A549 (cell line): ENCODE measurements around the gene SELENOK. TPM values are rescaled to one million over a fixed set of nuclear protein-coding genes. Genes with fewer than 3 reads are reported as not detected.

ENCODE experiments used
- ATAC-seq, 2 experiments: fragments of 200-7000 bp in 1 of 2; fragments of >200 bp in 1 of 2; cut with Nextera tagmentation in 1 of 2; cut with Tn5 transposase in 1 of 2; 3 replicates each; pipeline versions ENCODE4 v1.8.0 to v1.9.1; 2018 to 2020; ENCODE audit warnings: mild to moderate bottlenecking in 1 of 2, moderate library complexity in 1 of 2
- CTCF ChIA-PET: fragments of 300-600 bp; sonication (Branson Sonifier 250); formaldehyde crosslinking; extraction: SDS; loops from one replicate; lab custom pipeline; 2021; ENCODE audit warnings: antibody characterized with exemption, inconsistent platforms; lab: Yijun Ruan, JAX
- POLR2A ChIA-PET: fragments of 350-600 bp; formaldehyde crosslinking; extraction: SDS; loops from one replicate; lab custom pipeline; 2021; ENCODE audit warnings: antibody characterized with exemption, inconsistent platforms; lab: Yijun Ruan, JAX
- DNase-seq, 2 experiments: peaks; one replicate each; pipeline versions ENCODE4 v3.0.0 to v3.0.0-alpha.2; 2011 to 2016; ENCODE audit warnings: low read depth in 1 of 2, low spot score in 1 of 2
- FAIRE-seq: peaks from 2 replicates; lab custom pipeline; 2011; peaks lifted over from hg19 to GRCh38; lab: Jason Lieb, UNC
- H3K27ac ChIP-seq, 2 experiments: fragments of >200 bp; sonication (Bioruptor Twin); formaldehyde crosslinking; 3 replicates each; pipeline ENCODE4 v1.5.1; 2016 to 2017
- H3K4me1 ChIP-seq: fragments of >200 bp; sonication (Bioruptor Twin); formaldehyde crosslinking; 3 replicates; pipeline ENCODE4 v1.6.1; 2016
- H3K4me2 ChIP-seq: fragments of >200 bp; sonication (Bioruptor Twin); formaldehyde crosslinking; 3 replicates; pipeline ENCODE4 v1.6.1; 2016
- H3K4me3 ChIP-seq: fragments of >200 bp; sonication (Bioruptor Twin); formaldehyde crosslinking; 3 replicates; pipeline ENCODE4 v1.5.1; 2016
- H3K9me3 ChIP-seq: fragments of >200 bp; sonication (Bioruptor Twin); formaldehyde crosslinking; 3 replicates; pipeline ENCODE4 v1.6.1; 2016
- EHF ChIP-seq: fragments of 250-450 bp; sonication (Bioruptor Pico); IDR thresholded peaks from 2 replicates; pipeline ENCODE4 v1.5.0; 2020; ENCODE audit warnings: mild to moderate bottlenecking
- ELK1 ChIP-seq: fragments of 150-350 bp; IDR thresholded peaks from 2 replicates; pipeline ENCODE4 v1.6.1; 2014; ENCODE audit warnings: low read depth, mild to moderate bottlenecking, low read length
- ESRRA ChIP-seq: fragments of 150-350 bp; IDR thresholded peaks from 2 replicates; pipeline ENCODE4 v1.6.1; 2014; ENCODE audit warnings: mild to moderate bottlenecking, low read length, borderline replicate concordance
- FOSB ChIP-seq: fragments of 250-450 bp; sonication (Bioruptor Pico); IDR thresholded peaks from 2 replicates; pipeline ENCODE4 v1.5.0; 2020; ENCODE audit warnings: mild to moderate bottlenecking, moderate library complexity
- FOSL2 ChIP-seq, 2 experiments: fragments of 450-650 bp in 1 of 2; fragments of >200 bp in 1 of 2; sonication (Bioruptor Twin) in 1 of 2; formaldehyde crosslinking; IDR thresholded peaks; 2 replicates each; pipeline versions ENCODE4 v1.5.0 to v1.6.1; 2016 to 2020; ENCODE audit warnings: mild to moderate bottlenecking in 1 of 2, moderate library complexity in 1 of 2
- FOXS1 ChIP-seq: fragments of 250-450 bp; sonication (Bioruptor Pico); IDR thresholded peaks from 2 replicates; pipeline ENCODE4 v1.5.0; 2020; ENCODE audit warnings: mild to moderate bottlenecking, moderate library complexity
- HOXA7 ChIP-seq: fragments of 250-450 bp; sonication (Bioruptor Pico); IDR thresholded peaks from 2 replicates; pipeline ENCODE4 v1.5.0; 2020; ENCODE audit warnings: mild to moderate bottlenecking, moderate library complexity
- HOXB13 ChIP-seq: fragments of 250-450 bp; sonication (Bioruptor Pico); IDR thresholded peaks from 2 replicates; pipeline ENCODE4 v1.5.0; 2020; ENCODE audit warnings: low read depth, mild to moderate bottlenecking, moderate library complexity
- KDM5A ChIP-seq: fragments of 200-600 bp; sonication (generic); IDR thresholded peaks from 2 replicates; pipeline ENCODE4 v1.6.1; 2016; ENCODE audit warnings: antibody characterized with exemption, mild to moderate bottlenecking
- MAZ ChIP-seq: fragments of 150-350 bp; IDR thresholded peaks from 2 replicates; pipeline ENCODE4 v1.6.1; 2014; ENCODE audit warnings: antibody characterized with exemption, low read depth, low read length, borderline replicate concordance
- MYC ChIP-seq: IDR thresholded peaks from 2 replicates; pipeline ENCODE4 v1.6.1; 2012; ENCODE audit warnings: mild to moderate bottlenecking, inconsistent platforms, low read length, improper control_type of control experiment, borderline replicate concordance
- NR3C1 ChIP-seq: fragments of >200 bp; sonication (Bioruptor Twin); formaldehyde crosslinking; IDR thresholded peaks from 3 replicates; pipeline ENCODE4 v1.6.1; 2017
- RAD21 ChIP-seq, 2 experiments: fragments of >200 bp in 1 of 2; sonication (Bioruptor Twin) in 1 of 2; formaldehyde crosslinking in 1 of 2; IDR thresholded peaks in 1 of 2; conservative IDR thresholded peaks in 1 of 2; 2 replicates in 1 of 2; 3 replicates in 1 of 2; pipeline ENCODE4 v1.6.1; 2012 to 2018; ENCODE audit warnings: inconsistent platforms in 1 of 2
- TFCP2L1 ChIP-seq: fragments of 250-450 bp; sonication (Bioruptor Pico); IDR thresholded peaks from 2 replicates; pipeline ENCODE4 v1.5.0; 2021; ENCODE audit warnings: mild to moderate bottlenecking
- USF2 ChIP-seq: fragments of 450-650 bp; IDR thresholded peaks from 2 replicates; pipeline ENCODE4 v1.6.1; 2014; ENCODE audit warnings: antibody characterized with exemption
- ZFP36 ChIP-seq: fragments of 450-650 bp; IDR thresholded peaks from 2 replicates; pipeline ENCODE4 v1.6.1; 2014; ENCODE audit warnings: borderline replicate concordance; ENCODE audit not compliant: partially characterized antibody
- WGBS: methylation state at CpG from one replicate; pipeline ENCODE4 v1.1.6; 2017; ENCODE audit errors: missing lambda C conversion rate; 5-methylcytosine and 5-hydroxymethylcytosine counted together
- polyA plus RNA-seq, 4 experiments: library from polyadenylated mRNA; depleted of rRNA in 3 of 4; stranded (reverse); fragments of >200 nt; fragmentation: RNase III in 1 of 4; extraction: RNeasy Plus Mini Kit Qiagen cat#74134 plus additional on column Dnase treatment in 1 of 4; gene quantifications; 2 replicates in 3 of 4; 3 replicates in 1 of 4; pipeline ENCODE4 v1.2.3, GENCODE V29; 2011 to 2017
- TF ChIP-seq, protein P1 (sequence below): fragments of 200-600 bp; sonication (generic); IDR thresholded peaks from 2 replicates; pipeline ENCODE4 v1.6.1; 2016; ENCODE audit warnings: antibody characterized with exemption, mild to moderate bottlenecking, moderate library complexity
- TF ChIP-seq, protein P2 (sequence below): fragments of >200 bp; sonication (Bioruptor Twin); formaldehyde crosslinking; IDR thresholded peaks from 3 replicates; pipeline ENCODE4 v1.6.1; 2016

Gene SELENOK
- polyA plus RNA-seq, 2 of the 4 experiments (the other 2 are of a cell fraction) = 44.3 to 54.3 TPM

DNA sequence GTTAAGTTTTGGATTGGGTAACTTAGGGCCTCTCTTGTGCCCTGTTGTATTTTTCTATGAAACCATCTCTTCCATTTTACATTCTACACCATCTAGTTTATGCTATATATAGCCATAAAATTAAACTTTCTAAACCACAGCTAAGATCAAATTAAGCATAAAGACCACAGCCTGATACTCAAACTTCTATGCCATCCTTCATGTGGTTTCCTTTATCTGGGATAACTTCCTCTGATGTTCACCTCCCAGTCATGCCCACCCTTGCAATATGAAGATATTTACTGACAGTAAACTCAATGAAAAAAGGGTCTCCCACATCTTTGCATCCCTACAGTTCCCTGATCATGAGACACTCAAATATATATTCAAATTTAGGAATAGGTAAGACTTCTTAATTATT lies 4.2 kb downstream of the SELENOK start (continued):
- TF ChIP-seq, protein P1, sequence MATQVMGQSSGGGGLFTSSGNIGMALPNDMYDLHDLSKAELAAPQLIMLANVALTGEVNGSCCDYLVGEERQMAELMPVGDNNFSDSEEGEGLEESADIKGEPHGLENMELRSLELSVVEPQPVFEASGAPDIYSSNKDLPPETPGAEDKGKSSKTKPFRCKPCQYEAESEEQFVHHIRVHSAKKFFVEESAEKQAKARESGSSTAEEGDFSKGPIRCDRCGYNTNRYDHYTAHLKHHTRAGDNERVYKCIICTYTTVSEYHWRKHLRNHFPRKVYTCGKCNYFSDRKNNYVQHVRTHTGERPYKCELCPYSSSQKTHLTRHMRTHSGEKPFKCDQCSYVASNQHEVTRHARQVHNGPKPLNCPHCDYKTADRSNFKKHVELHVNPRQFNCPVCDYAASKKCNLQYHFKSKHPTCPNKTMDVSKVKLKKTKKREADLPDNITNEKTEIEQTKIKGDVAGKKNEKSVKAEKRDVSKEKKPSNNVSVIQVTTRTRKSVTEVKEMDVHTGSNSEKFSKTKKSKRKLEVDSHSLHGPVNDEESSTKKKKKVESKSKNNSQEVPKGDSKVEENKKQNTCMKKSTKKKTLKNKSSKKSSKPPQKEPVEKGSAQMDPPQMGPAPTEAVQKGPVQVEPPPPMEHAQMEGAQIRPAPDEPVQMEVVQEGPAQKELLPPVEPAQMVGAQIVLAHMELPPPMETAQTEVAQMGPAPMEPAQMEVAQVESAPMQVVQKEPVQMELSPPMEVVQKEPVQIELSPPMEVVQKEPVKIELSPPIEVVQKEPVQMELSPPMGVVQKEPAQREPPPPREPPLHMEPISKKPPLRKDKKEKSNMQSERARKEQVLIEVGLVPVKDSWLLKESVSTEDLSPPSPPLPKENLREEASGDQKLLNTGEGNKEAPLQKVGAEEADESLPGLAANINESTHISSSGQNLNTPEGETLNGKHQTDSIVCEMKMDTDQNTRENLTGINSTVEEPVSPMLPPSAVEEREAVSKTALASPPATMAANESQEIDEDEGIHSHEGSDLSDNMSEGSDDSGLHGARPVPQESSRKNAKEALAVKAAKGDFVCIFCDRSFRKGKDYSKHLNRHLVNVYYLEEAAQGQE = no peak
- no peak for TF ChIP-seq ZFP36
- no peak for TF ChIP-seq USF2
- TF ChIP-seq, all 56 proteins: peak for 0

DNA sequence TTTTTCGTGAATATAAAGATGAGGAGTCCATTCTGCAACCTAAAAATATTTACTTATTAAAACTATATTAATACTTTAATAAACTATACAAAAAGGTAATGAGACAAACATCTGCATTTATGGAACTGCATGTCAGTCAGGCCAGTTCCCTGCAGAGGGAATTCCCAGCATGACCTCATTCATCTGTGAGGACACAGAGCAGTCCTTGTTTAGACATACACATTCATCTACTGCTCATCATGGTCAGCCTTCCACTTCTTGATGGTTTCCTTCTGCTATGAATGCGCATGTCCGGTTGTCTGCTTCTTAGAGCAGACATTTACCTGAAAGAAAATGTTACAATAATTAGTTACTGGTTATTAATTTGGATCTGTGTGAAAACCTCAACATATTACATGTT lies 6.4 kb downstream of the SELENOK start:
- no peak overlapping the region for H3K4me2 ChIP-seq
- CTCF ChIA-PET = no interaction called here

DNA sequence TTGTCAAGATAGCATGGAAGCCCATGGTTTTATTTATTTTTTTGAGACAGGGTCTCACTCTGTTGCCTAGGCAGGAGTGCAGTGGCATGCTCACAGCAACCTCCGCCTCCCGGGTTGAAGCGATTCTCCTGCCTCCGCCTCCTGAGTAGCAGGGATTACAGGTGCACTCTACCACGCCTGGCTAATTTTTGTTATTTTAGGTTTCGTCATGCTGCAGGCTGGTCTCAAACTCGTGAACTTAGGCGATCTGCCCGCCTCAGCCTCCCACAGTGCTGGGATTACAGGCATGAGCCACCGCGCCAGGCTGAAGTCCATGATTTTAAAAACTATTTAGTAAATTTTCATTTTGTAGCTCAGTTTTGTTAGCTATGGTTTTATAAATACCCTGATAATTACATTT lies 7.0 kb downstream of the SELENOK start:
- FAIRE-seq = no peak
- no peak for TF ChIP-seq HOXA7 (CRISPR knock-in tag)
- TF ChIP-seq EHF (CRISPR knock-in tag) = no peak
- no peak for TF ChIP-seq FOSB
- no peak for TF ChIP-seq FOXS1 (CRISPR knock-in tag)
- no peak for TF ChIP-seq RAD21 (conservative IDR thresholded peaks at IDR 0.05 in 1 of 2, IDR thresholded peaks at IDR 0.05 in 1 of 2)
- TF ChIP-seq, protein P2, sequence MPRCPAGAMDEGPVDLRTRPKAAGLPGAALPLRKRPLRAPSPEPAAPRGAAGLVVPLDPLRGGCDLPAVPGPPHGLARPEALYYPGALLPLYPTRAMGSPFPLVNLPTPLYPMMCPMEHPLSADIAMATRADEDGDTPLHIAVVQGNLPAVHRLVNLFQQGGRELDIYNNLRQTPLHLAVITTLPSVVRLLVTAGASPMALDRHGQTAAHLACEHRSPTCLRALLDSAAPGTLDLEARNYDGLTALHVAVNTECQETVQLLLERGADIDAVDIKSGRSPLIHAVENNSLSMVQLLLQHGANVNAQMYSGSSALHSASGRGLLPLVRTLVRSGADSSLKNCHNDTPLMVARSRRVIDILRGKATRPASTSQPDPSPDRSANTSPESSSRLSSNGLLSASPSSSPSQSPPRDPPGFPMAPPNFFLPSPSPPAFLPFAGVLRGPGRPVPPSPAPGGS = no peak
- no peak for TF ChIP-seq ESRRA
- no peak for TF ChIP-seq MYC
- peaks cover 10% of the 10 kb centered on the region for H3K4me1 ChIP-seq
- no peak overlapping the region for H3K4me2 ChIP-seq
- H3K9me3 ChIP-seq = no peaks in the 10 kb centered on the region
- no peak overlapping the region for H3K4me3 ChIP-seq
- ChIA-PET CTCF (no interaction called here), POLR2A (no interaction called here)
- 92% methylated on average over 11 of the region's 11 CpGs for WGBS
- no peak for DNase-seq
- H3K27ac ChIP-seq = no peak overlapping the region
- no peak for ATAC-seq

More for the DNA sequence above, 6.4 kb downstream of the SELENOK start:
- Histone ChIP-seq H3K27ac (no peak overlapping the region), H3K4me3 (no peak overlapping the region), H3K4me1 (peaks cover 12% of the 10 kb centered on the region), H3K9me3 (no peaks in the 10 kb centered on the region)
- no peak for FAIRE-seq
- TF ChIP-seq MAZ (no peak), KDM5A (no peak), NR3C1 (no peak), ELK1 (no peak), TFCP2L1 (no peak), FOSL2 (IDR thresholded peaks at IDR 0.05) (no peak), FOSL2 (CRISPR knock-in tag; IDR thresholded peaks at IDR 0.05) (no peak), HOXB13 (CRISPR knock-in tag) (no peak)
- no peak for ATAC-seq
- POLR2A ChIA-PET = no interaction called here
- peak in 1 of 2 experiments; percentile 17 for DNase-seq
- 93% methylated on average over 3 of the region's 3 CpGs for WGBS
